ENCODE measurements around the gene GZMB.

GRCh38 chr14:24670594-24670993 is 36.6 kb upstream of the GZMB start:
- TF ChIP-seq CTCF (IDR thresholded peaks at IDR 0.05) = no peak
- no peak for TF ChIP-seq POLR2A (IDR thresholded peaks at IDR 0.05; ENCODE audit: low read depth)
- no peak for TF ChIP-seq POLR2AphosphoS5 (IDR thresholded peaks at IDR 0.05)
- TF ChIP-seq EP300 (IDR thresholded peaks at IDR 0.05) = no peak

Data from esophagus muscularis mucosa (tissue), 4 donors.